PFSK-1 (cell line): Measurements from ENCODE around the gene BTLA.

ENCODE experiments used
- POLR2AphosphoS5 ChIP-seq: IDR thresholded peaks from 2 replicates; pipeline ENCODE4 v1.6.1; 2012; ENCODE audit warnings: low read depth, mild to moderate bottlenecking, control low read depth, low read length, moderate library complexity
- SIN3A ChIP-seq: IDR thresholded peaks from 2 replicates; pipeline ENCODE4 v1.6.1; 2012; ENCODE audit warnings: mild to moderate bottlenecking, low read length, moderate library complexity, borderline replicate concordance; ENCODE audit not compliant: insufficient read depth
- TAF1 ChIP-seq: IDR thresholded peaks from 2 replicates; pipeline ENCODE4 v1.6.1; 2012; ENCODE audit warnings: low read length, control low read depth, borderline replicate concordance; ENCODE audit not compliant: insufficient read depth
- TF ChIP-seq, protein P1 (sequence below), 2 experiments: IDR thresholded peaks; 2 replicates each; pipeline versions ENCODE4 v1.6.1 to v1.8.0; 2011 to 2012; ENCODE audit warnings: low read depth in 2 of 2, low read length in 2 of 2, control low read depth in 1 of 2, inconsistent platforms in 1 of 2, mild to moderate bottlenecking in 1 of 2, moderate library complexity in 1 of 2; ENCODE audit not compliant: insufficient read depth in 1 of 2

GRCh38 chr3:112459750-112460149, 39.5 kb downstream of the BTLA start:
- TF ChIP-seq TAF1 (no peak), POLR2AphosphoS5 (no peak), SIN3A (no peak)
- TF ChIP-seq, protein P1, sequence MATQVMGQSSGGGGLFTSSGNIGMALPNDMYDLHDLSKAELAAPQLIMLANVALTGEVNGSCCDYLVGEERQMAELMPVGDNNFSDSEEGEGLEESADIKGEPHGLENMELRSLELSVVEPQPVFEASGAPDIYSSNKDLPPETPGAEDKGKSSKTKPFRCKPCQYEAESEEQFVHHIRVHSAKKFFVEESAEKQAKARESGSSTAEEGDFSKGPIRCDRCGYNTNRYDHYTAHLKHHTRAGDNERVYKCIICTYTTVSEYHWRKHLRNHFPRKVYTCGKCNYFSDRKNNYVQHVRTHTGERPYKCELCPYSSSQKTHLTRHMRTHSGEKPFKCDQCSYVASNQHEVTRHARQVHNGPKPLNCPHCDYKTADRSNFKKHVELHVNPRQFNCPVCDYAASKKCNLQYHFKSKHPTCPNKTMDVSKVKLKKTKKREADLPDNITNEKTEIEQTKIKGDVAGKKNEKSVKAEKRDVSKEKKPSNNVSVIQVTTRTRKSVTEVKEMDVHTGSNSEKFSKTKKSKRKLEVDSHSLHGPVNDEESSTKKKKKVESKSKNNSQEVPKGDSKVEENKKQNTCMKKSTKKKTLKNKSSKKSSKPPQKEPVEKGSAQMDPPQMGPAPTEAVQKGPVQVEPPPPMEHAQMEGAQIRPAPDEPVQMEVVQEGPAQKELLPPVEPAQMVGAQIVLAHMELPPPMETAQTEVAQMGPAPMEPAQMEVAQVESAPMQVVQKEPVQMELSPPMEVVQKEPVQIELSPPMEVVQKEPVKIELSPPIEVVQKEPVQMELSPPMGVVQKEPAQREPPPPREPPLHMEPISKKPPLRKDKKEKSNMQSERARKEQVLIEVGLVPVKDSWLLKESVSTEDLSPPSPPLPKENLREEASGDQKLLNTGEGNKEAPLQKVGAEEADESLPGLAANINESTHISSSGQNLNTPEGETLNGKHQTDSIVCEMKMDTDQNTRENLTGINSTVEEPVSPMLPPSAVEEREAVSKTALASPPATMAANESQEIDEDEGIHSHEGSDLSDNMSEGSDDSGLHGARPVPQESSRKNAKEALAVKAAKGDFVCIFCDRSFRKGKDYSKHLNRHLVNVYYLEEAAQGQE (IDR thresholded peaks at IDR 0.05; ENCODE audit: insufficient read depth in 1 of 2, low read depth in 2 of 2, low read length in 2 of 2) = no peak
